Mesodermal cell (in vitro differentiated cells): ENCODE measurements around the gene ELOVL2.
A peak's percentile ranks its signal among the peaks of the same experiment; 100 is the strongest.
"Not testable (repeated sequence)": the region's sequence is repeated elsewhere in the genome, so short reads cannot be mapped to it uniquely, and the experiment has no call there.

Experiments
- H3K27ac ChIP-seq: 2 replicates; pipeline ENCODE4 v1.7.0; 2013; ENCODE audit warnings: mild to moderate bottlenecking, low read depth, low read length, moderate library complexity; ENCODE audit not compliant: severe bottlenecking
- H3K36me3 ChIP-seq: 2 replicates; pipeline ENCODE4 v1.7.1; 2013; ENCODE audit warnings: mild to moderate bottlenecking, low read length, moderate library complexity; ENCODE audit not compliant: control insufficient read depth, insufficient read depth
- H3K4me1 ChIP-seq: one replicate; pipeline ENCODE4 v1.7.1; 2013; ENCODE audit warnings: mild to moderate bottlenecking, low read length; ENCODE audit not compliant: insufficient read depth, control insufficient read depth, poor library complexity, severe bottlenecking
- H3K4me3 ChIP-seq: 2 replicates; pipeline ENCODE4 v1.7.0; 2013; ENCODE audit warnings: low read length, control low read depth, mild to moderate bottlenecking; ENCODE audit not compliant: insufficient read depth, poor library complexity, severe bottlenecking; ENCODE audit errors: extremely low read depth
- H3K9me3 ChIP-seq: 2 replicates; pipeline ENCODE4 v1.7.1; 2013; ENCODE audit warnings: mild to moderate bottlenecking, low read length, moderate library complexity; ENCODE audit not compliant: control insufficient read depth
- WGBS, 2 experiments: methylation state at CpG; one replicate each; pipeline ENCODE4 v1.1.5; 2013; ENCODE audit warnings: missing lambda C conversion rate in 2 of 2; ENCODE audit not compliant: insufficient coverage in 2 of 2; 5-methylcytosine and 5-hydroxymethylcytosine counted together

Gene ELOVL2

GRCh38 chr6:11008821-11009220 is 35.3 kb downstream of the ELOVL2 start:
- Histone ChIP-seq H3K36me3 (no peaks in the 10 kb centered on the region), H3K27ac (peak overlapping the region; percentile 76), H3K9me3 (no peaks in the 10 kb centered on the region), H3K4me3 (no peak overlapping the region), H3K4me1 (peaks cover 60% of the 10 kb centered on the region)
- WGBS, 2 experiments, result 67 to 75% methylated on average over 1 of the region's 1 CpG

- WGBS, 2 experiments, result 84% methylated on average over 4 to 6 of the region's 10 CpGs
- no peaks in the 10 kb centered on the region for H3K36me3 ChIP-seq
- no peaks in the 10 kb centered on the region for H3K9me3 ChIP-seq
- peaks cover 54% of the 10 kb centered on the region for H3K4me1 ChIP-seq
- H3K27ac ChIP-seq, result peak overlapping the region; percentile 76
- H3K4me3 ChIP-seq, result no peak overlapping the region
These were observed 36.1 kb downstream of the ELOVL2 start for GRCh38 chr6:11007715-11008608.

- Histone ChIP-seq H3K4me3 (no peak overlapping the region), H3K36me3 (no peaks in the 10 kb centered on the region), H3K27ac (no peak overlapping the region), H3K4me1 (peaks cover 42% of the 10 kb centered on the region), H3K9me3 (no peaks in the 10 kb centered on the region)
- 68 to 69% methylated on average over 2 of the region's 4 CpGs for WGBS, 2 experiments
These were observed 38.0 kb downstream of the ELOVL2 start for GRCh38 chr6:11006061-11006460.

DNA sequence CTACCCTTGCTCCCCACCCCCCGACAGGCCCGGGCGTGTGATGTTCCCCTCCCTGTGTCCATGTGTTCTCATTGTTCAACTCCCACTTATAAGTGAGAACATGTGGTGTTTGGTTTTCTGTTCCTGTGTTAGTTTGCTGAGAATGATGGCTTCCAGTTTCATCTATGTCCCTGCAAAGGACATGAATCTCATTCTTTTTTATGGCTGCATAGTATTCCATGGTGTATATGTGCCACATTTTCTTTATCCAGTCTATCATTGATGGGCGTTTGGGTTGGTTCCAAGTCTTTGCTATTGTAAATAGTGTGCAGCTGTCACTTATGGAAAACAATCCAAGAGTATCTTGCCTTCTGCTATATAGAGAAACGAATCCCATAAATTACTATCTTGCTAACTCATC is 40.8 kb downstream of the ELOVL2 start:
- not testable (repeated sequence) for H3K36me3 ChIP-seq, H3K4me3 ChIP-seq
- no CpG with 5 or more reads among the region's 5 CpGs for WGBS, 2 experiments

DNA sequence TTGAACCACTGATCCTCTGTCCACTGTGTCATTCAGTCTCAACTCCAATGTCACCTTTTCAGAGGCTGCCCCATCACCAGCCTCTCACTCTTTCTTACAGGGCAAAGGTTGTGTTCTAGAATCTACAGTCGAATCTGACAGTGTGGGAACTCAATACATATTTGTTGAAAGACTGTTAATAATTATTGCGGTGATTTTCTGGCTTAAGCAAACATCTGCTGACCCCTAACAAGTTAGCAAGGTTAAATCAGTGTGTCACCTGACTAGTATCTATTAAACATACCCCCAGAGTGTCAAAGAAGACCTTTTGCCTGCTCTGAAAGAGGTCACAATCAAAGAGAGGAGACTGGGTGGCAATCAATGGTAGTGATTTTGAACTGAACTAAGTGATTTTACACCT is 41.9 kb downstream of the ELOVL2 start:
- H3K36me3 ChIP-seq, result no peaks in the 10 kb centered on the region

More for the DNA sequence above, 40.8 kb downstream of the ELOVL2 start:
- not testable (repeated sequence) for H3K27ac ChIP-seq, H3K9me3 ChIP-seq
- peaks cover 22% of the 10 kb centered on the region for H3K4me1 ChIP-seq

GRCh38 chr6:10999994-11000393 is 44.1 kb downstream of the ELOVL2 start:
- no peaks in the 10 kb centered on the region for H3K36me3 ChIP-seq
- H3K9me3 ChIP-seq, result no peaks in the 10 kb centered on the region
- H3K4me3 ChIP-seq, result no peak overlapping the region
- H3K4me1 ChIP-seq, result peaks cover 6% of the 10 kb centered on the region
- no peak overlapping the region for H3K27ac ChIP-seq
- 100% methylated on average over 2 of the region's 2 CpGs; no CpG with 5 or more reads in 1 of the 2 experiments for WGBS, 2 experiments

More for the DNA sequence above, 41.9 kb downstream of the ELOVL2 start:
- no peak overlapping the region for H3K4me3 ChIP-seq
- no peak overlapping the region for H3K27ac ChIP-seq
- WGBS, 2 experiments, result 100% methylated on average over 1 of the region's 2 CpGs
- H3K9me3 ChIP-seq, result no peaks in the 10 kb centered on the region
- H3K4me1 ChIP-seq, result peaks cover 11% of the 10 kb centered on the region

DNA sequence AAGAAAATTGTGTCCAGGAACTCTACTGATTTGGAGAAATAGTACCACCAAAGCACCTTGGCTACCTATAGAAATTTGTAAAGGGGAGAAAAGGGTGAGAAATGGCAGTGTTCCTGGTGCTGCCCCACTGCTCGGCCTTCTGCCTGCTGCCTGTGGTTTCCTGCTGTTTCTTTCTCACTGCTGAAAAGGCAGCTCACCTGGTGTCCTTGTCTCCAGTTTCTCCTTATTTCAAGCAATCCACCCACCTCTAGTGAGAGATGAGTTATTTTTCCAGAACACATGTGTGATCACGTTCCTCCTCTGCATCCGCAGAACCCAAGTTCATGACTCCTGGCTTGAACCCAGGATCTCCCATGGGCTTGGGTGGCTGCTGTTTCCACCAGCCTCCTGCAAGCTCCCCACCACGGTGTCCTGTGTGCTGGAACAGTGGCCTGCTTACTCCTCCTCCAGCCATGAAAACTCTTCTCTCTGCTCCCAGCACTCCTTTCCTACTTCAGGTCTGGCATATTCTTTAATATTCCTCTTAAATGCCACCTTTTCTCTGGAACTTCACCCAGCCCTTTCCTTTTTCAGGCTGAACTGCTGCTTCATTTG is 48.9 kb downstream of the ELOVL2 start:
- no peak overlapping the region for H3K27ac ChIP-seq
- 76 to 81% methylated on average over 4 of the region's 4 CpGs for whole genome bisulfite sequencing, 2 experiments
- H3K36me3 ChIP-seq, result no peaks in the 10 kb centered on the region
- no peaks in the 10 kb centered on the region for H3K9me3 ChIP-seq
- no peak overlapping the region for H3K4me3 ChIP-seq
- H3K4me1 ChIP-seq, result peaks cover 6% of the 10 kb centered on the region

DNA sequence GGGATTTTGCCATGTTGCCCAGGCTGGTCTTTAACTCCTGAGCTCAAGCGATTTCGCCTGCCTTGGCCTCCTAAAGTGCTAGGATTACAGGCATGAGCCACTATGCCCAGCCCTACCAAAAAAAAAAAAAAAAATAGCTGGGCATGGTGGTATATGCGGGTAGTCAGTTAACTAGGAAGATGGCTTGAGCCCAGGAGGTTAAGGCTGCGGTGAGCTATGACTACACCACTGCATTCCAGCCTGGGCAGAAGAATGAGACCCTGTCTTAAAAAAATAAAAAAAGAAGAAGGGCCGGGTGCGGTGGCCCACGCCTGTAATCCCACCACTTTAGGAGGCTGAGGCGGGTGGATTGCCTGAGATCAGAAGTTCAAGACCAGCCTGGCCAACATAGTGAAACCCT is 50.2 kb downstream of the ELOVL2 start:
- WGBS, 2 experiments, result 89 to 97% methylated on average over 4 of the region's 8 CpGs
- no peak overlapping the region for H3K4me3 ChIP-seq
- H3K27ac ChIP-seq, result no peak overlapping the region
- no peaks in the 10 kb centered on the region for H3K9me3 ChIP-seq
- no peaks in the 10 kb centered on the region for H3K36me3 ChIP-seq
- H3K4me1 ChIP-seq, result no peaks in the 10 kb centered on the region

GRCh38 chr6:10991115-10991514 is 53.0 kb downstream of the ELOVL2 start:
- no peaks in the 10 kb centered on the region for H3K9me3 ChIP-seq
- H3K27ac ChIP-seq, result no peak overlapping the region
- no peaks in the 10 kb centered on the region for H3K4me1 ChIP-seq
- no peaks in the 10 kb centered on the region for H3K36me3 ChIP-seq
- no peak overlapping the region for H3K4me3 ChIP-seq
- no CpG with 5 or more reads among the region's 2 CpGs for WGBS, 2 experiments

- no peaks in the 10 kb centered on the region for H3K9me3 ChIP-seq
- WGBS, 2 experiments, result 98% methylated on average over 15 of the region's 15 CpGs
- H3K4me1 ChIP-seq, result no peaks in the 10 kb centered on the region
- no peak overlapping the region for H3K27ac ChIP-seq
- no peaks in the 10 kb centered on the region for H3K36me3 ChIP-seq
- no peak overlapping the region for H3K4me3 ChIP-seq
These were observed 54.5 kb downstream of the ELOVL2 start for GRCh38 chr6:10989587-10989986.

DNA sequence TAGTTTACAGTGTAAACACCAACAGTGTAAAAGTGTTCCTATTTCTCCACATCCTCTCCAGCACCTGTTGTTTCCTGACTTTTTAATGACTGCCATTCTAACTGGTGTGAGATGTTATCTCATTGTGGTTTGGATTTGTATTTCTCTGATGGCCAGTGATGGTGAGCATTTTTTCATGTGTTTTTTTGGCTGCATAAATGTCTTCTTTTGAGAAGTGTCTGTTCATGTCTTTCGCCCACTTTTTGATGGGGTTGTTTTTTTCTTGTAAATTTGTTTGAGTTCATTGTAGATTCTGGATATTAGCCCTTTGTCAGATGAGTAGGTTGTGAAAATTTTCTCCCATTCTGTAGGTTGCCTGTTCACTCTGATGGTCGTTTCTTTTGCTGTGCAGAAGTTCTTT is 59.1 kb downstream of the ELOVL2 start:
- H3K36me3 ChIP-seq, H3K4me3 ChIP-seq, H3K9me3 ChIP-seq, H3K4me1 ChIP-seq, H3K27ac ChIP-seq: not testable (repeated sequence)
- no CpG with 5 or more reads among the region's 2 CpGs for WGBS, 2 experiments
